ENCODE results near the gene MAPK12. TPM values are rescaled to one million over a fixed set of nuclear protein-coding genes. Genes with fewer than 3 reads are reported as not detected.

The MAPK12 gene
- total RNA-seq, 1 donor from 2014 or later: 17.2 TPM

DNA sequence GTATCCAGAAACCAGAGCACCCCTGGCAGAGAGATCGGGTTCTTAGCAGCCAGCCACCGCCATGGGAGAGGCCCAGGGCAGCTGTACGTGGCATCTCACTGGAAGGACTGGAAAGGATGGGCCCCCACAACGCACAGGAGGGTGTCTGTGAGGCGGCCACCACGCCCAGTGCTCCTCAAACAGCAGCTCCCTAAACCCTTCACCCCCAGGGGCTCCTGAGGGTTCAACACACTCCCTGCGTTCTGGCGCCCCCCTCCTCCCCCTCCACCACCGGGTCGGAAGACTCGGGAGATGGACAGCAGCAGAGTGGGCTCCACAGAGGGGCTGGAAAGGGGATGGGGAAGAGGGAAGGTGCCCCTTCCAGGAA lies 1.1 kb downstream of the MAPK12 start:
- peak overlapping the region; percentile 76 for H3K27ac ChIP-seq (replicated peaks)
- no peaks in the 10 kb centered on the region for H3K36me3 ChIP-seq
- no peak for TF ChIP-seq CTCF (IDR thresholded peaks at IDR 0.05; ENCODE audit: borderline replicate concordance)
- H3K27me3 ChIP-seq (ENCODE audit: low read depth): peaks cover 11% of the 10 kb centered on the region
- peak overlapping the region; percentile 71 for H3K4me3 ChIP-seq
- intact Hi-C loops (cut with micrococcal nuclease): no loop called here
- H3K4me1 ChIP-seq: peaks cover 45% of the 10 kb centered on the region
- no peaks in the 10 kb centered on the region for H3K9me3 ChIP-seq (replicated peaks)
- no peak for DNase-seq

DNA sequence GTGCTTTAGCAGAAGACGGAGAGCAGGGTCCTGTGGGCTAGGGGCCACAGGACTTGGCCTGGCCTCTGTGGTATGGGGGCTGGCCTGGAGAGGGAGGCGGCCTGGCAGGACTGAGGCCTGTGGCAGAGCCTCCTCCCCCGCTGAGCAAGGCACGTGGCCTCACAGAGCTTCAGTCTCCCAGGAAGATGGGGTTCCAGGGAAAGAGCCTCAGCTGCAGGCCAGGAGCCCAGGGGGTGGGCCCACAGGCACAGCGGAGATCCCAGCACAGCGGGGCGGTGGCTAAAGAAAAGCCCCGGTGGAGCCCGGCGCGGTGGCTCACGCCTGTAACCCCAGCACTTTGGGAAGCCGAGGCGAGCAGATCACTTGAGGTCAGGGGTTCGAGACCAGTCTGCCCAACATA lies 2.2 kb downstream of the MAPK12 start:
- Histone ChIP-seq H3K4me3 (no peak overlapping the region), H3K27ac (replicated peaks) (peak overlapping the region; percentile 56), H3K4me1 (peaks cover 45% of the 10 kb centered on the region), H3K27me3 (ENCODE audit: low read depth) (peaks cover 11% of the 10 kb centered on the region), H3K9me3 (replicated peaks) (no peaks in the 10 kb centered on the region), H3K36me3 (no peaks in the 10 kb centered on the region)
- intact Hi-C loops (cut with micrococcal nuclease): no loop called here
- DNase-seq: no peak
- no peak for TF ChIP-seq CTCF (IDR thresholded peaks at IDR 0.05; ENCODE audit: borderline replicate concordance)

- Histone ChIP-seq H3K4me1 (peaks cover 45% of the 10 kb centered on the region), H3K27ac (replicated peaks) (peak overlapping the region; percentile 56)
- intact Hi-C loops (cut with micrococcal nuclease): no loop called here
Measured at GRCh38 chr22:50258361-50259292, 2.9 kb downstream of the MAPK12 start.

GRCh38 chr22:50257451-50258360 lies 3.8 kb downstream of the MAPK12 start:
- Histone ChIP-seq H3K27ac (replicated peaks) (peak overlapping the region; percentile 56), H3K4me3 (no peak overlapping the region), H3K4me1 (peaks cover 43% of the 10 kb centered on the region), H3K36me3 (no peaks in the 10 kb centered on the region), H3K27me3 (ENCODE audit: low read depth) (peaks cover 11% of the 10 kb centered on the region), H3K9me3 (replicated peaks) (no peaks in the 10 kb centered on the region)
- DNase-seq: no peak
- intact Hi-C loops (cut with micrococcal nuclease): no loop called here
- TF ChIP-seq CTCF (IDR thresholded peaks at IDR 0.05; ENCODE audit: borderline replicate concordance): no peak

More at GRCh38 chr22:50258361-50259292, 2.9 kb downstream of the MAPK12 start:
- TF ChIP-seq CTCF (IDR thresholded peaks at IDR 0.05; ENCODE audit: borderline replicate concordance): no peak
- H3K36me3 ChIP-seq: no peaks in the 10 kb centered on the region
- DNase-seq: peak; percentile 59
- H3K27me3 ChIP-seq (ENCODE audit: low read depth): peaks cover 11% of the 10 kb centered on the region
- H3K4me3 ChIP-seq: no peak overlapping the region
- H3K9me3 ChIP-seq (replicated peaks): no peaks in the 10 kb centered on the region

DNA sequence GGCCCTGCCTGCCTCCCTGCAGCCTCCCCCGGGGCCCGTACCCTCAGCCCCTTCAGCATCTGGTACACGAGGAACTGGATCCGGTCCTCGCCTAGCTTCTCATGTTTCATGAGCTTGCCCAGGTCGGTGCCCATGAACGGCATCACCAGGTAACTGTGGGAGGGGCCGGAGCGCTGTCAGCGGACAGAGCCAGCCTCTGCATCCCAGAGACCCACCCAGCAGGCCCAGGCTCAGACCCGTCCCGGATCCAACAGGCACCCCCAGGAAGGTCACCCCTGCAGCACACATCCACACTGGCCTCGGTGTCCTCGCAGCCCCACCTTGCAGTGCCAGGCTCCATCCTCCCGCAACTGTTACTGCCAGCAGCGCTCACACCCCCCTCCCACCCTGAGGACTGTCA lies 4.4 kb downstream of the MAPK12 start:
- intact Hi-C loops (cut with micrococcal nuclease): no loop called here
- H3K36me3 ChIP-seq: no peaks in the 10 kb centered on the region
- DNase-seq: no peak
- TF ChIP-seq CTCF (IDR thresholded peaks at IDR 0.05; ENCODE audit: borderline replicate concordance): no peak
- H3K4me1 ChIP-seq: peaks cover 36% of the 10 kb centered on the region
- no peaks in the 10 kb centered on the region for H3K9me3 ChIP-seq (replicated peaks)
- H3K27me3 ChIP-seq (ENCODE audit: low read depth): peaks cover 5% of the 10 kb centered on the region
- H3K4me3 ChIP-seq: no peak overlapping the region
- peak overlapping the region; percentile 56 for H3K27ac ChIP-seq (replicated peaks)

All from left ventricle myocardium inferior (tissue), 1 donor.